GM12864 (cell line): Measurements from ENCODE around the gene TMEM63C.

Source experiments
- DNase-seq: peaks from one replicate; pipeline ENCODE4 v3.0.0-alpha.2; 2011; ENCODE audit warnings: low read depth
- H3K4me3 ChIP-seq: 2 replicates; pipeline ENCODE4 v1.5.1; 2011; ENCODE audit warnings: mild to moderate bottlenecking, low read depth, low read length, control low read depth
- TF ChIP-seq, protein P1 (sequence below): IDR thresholded peaks from 2 replicates; pipeline ENCODE4 v1.5.1; 2011; ENCODE audit warnings: low read depth, mild to moderate bottlenecking, moderate library complexity, low read length, control low read depth, inconsistent platforms; ENCODE audit errors: missing control alignments

Gene TMEM63C

DNA sequence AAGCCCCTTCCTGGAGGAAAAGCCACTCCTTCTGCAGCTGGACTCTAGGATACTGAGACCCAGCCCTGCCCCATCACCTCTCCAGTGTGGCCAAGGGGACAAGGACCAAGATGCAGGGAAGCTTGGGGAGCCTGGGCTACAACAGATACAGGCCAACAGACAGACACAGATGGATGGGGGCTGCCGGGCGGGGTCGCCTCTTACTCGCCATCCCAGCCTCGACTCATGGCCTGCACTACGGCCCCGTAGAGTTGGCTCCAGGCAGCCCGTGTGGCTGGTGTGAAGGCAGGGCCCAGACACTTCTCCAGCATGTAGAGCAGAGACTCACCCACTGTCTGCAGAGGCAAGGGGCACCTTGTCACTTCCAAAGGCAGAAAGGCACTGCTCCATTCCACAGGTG, 84.7 kb downstream of the TMEM63C start:
- H3K4me3 ChIP-seq, result no peak overlapping the region
- TF ChIP-seq, protein P1, sequence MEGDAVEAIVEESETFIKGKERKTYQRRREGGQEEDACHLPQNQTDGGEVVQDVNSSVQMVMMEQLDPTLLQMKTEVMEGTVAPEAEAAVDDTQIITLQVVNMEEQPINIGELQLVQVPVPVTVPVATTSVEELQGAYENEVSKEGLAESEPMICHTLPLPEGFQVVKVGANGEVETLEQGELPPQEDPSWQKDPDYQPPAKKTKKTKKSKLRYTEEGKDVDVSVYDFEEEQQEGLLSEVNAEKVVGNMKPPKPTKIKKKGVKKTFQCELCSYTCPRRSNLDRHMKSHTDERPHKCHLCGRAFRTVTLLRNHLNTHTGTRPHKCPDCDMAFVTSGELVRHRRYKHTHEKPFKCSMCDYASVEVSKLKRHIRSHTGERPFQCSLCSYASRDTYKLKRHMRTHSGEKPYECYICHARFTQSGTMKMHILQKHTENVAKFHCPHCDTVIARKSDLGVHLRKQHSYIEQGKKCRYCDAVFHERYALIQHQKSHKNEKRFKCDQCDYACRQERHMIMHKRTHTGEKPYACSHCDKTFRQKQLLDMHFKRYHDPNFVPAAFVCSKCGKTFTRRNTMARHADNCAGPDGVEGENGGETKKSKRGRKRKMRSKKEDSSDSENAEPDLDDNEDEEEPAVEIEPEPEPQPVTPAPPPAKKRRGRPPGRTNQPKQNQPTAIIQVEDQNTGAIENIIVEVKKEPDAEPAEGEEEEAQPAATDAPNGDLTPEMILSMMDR, result no peak
- no peak for DNase-seq

DNA sequence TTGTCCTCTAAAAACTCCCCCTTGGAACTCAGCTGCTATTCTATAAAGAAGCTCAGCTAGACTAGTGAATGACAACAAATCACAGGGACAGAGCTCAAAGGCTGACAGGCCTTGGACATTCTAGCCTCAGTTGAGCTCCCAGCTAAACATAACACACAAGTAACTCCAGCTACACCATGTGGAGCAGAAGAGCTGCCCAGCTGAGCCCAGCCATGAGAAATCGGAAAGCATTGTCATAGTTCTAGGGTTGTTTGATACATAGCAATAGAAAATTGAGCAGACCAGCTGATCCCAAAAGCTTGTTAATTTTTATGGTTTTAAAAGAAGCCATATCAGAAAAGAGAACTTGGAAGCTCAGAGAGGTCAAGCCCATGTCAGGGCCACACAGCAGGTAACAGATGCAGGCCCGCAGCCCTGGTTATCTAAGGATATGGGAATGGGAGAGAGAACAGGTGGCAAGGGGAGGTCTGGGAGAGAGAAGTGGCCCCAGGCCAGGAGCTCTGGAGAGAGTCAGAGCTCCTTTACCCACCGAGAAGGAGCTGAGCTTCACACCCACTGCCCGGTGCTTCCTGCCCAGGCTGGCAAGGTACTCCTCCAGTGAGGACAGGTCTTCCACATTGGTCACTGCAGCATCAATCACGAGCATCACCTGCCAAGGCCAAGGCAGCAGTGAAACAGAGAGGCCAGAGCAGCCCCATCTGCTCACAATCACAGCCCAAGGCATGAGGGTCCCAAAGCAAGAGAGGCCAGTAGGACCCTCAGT, 86.5 kb downstream of the TMEM63C start:
- no peak for DNase-seq
- H3K4me3 ChIP-seq, result no peak overlapping the region
- TF ChIP-seq, protein P1, result no peak

DNA sequence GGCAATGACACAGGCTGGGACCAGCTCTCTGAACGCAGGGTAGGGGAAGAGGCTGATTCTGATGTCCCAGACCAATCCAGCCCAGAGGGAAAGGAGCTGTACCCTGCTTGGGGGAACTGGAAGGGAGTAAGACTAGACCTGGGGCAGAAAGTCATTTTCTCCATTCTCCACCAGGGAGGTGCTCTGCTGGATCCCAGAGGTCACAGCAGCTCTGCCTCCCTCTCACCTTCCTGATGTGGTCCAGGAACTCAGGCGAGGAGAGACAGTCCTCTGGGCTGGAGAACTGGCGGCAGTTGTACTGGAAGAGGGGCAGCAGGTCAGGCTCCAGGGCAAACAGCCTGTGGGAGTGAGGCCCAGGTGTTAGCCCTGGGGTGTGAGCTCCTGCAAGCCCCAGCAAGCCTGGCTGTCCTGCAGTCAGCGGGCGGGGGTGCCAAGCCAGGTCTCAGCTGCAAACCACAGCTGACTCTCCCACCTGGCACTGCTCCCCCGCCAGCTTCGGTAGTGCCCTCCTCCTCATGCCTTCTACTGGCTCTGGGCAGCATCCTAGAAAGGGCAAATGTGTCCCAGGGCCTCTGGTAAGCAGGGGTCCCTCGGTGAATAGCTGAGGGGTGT, 87.5 kb downstream of the TMEM63C start:
- TF ChIP-seq, protein P1, result no peak
- DNase-seq, result no peak
- H3K4me3 ChIP-seq, result no peak overlapping the region

DNA sequence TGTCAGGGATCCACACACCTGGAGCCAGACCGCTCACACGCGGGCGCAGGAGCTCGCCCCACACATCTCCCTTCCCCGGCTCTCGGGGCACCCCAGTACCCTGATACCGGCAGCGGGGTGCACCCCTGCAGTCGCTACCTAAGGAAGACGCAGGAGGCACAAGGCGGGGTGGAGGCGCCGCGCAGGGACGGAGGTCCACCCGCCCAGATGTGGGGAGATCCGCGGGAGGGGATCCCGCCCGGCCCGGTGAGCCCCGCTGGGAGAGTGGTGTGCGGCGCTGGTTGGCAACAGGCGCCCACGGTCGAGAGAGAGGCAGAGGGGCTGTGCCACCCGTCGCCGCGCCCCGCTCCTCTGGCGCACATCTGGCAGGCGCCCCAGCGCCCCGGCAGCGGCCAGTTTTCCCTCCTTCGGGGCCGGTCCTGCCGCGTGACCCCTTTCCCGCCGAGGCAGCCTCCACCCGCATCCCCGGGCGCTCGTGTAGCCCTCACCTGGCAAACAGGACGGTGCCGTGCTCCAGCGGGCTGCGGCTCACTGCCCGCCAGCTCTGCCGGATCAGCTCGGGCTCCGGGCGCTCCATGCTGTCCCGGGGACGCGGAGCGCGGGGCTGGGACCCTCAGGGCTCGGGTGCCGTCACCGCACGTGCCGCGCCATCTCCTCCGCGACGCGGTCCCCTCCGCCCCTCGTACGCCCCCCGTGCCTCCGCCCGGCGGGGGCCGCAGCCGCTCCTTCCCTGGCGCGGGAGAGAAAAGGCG, 88.9 kb downstream of the TMEM63C start:
- TF ChIP-seq, protein P1, result no peak

DNA sequence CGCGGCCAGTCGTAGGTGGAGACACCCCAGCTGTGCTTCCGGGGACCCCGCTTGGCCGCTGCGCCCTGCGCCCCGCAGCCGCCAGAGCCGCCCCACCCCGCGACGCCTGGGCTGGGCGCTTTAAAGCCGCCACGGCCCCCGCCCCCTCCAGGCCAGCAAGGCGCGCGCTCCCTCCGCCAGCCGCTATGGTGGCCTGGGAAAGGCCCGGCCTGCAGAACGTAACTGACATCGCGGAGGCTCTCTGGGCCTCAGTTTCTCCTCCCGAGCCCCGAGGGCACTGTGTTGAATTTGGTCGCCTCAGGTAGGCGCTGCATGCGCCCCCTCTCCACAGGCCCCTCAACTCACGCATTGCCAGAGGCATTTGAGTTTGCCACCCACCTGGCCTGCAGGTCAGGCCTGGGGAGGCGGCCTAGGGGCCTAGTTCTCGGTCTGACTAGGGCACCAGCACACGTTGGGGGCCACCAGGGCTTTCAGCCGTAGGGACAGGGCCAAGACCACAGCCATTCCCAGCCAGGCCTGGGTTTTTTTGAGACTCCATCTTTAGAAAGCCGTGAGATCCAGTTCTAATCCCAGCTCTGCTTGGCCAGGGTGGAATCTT, 89.6 kb downstream of the TMEM63C start, which contains the start of gene NGB:
Gene NGB (minus strand): TSS at position 94 of the 598 bp plus-strand sequence. CDS start 269 bp downstream, outside the sequence.
- H3K4me3 ChIP-seq, result no peak within 1 kb of the TSS
- TF ChIP-seq, protein P1, result no peak
- DNase-seq, result no peak

More for the DNA sequence above, 88.9 kb downstream of the TMEM63C start:
- H3K4me3 ChIP-seq, result no peak overlapping the region
- DNase-seq, result no peak

DNA sequence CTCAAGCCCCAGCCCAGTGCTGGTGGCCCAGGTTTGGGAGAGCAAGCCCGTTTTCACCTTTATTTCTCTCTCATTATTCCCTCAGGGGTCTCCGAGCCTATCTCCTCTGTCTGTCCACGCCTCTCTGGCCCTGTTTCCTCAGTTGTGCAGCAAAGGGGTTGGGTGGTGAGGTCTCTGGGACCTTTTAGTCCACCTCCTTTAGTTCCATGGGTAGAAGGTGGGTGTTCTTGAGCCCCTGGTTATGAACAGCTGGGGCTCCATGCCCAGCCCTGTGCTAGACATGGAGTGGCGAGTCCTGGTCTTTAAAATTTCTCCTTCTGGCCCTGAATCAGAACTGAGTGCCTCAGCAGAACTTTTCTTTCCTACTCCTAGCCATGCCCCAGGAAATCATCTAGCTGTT, 90.7 kb downstream of the TMEM63C start:
- no peak for DNase-seq
- TF ChIP-seq, protein P1, result no peak

More for the DNA sequence above, 90.7 kb downstream of the TMEM63C start:
- no peak overlapping the region for H3K4me3 ChIP-seq
